H1 (cell line): Measurements from ENCODE around the gene PRR7. TPM values are rescaled to one million over a fixed set of nuclear protein-coding genes. Genes with fewer than 3 reads are reported as not detected.

ENCODE experiments used
- CTCF ChIA-PET: fragments of 300-600 bp; sonication (Branson Sonifier 250); formaldehyde crosslinking; loops from one replicate; lab custom pipeline; 2021; ENCODE audit not compliant: partially characterized antibody; lab: Charles Lee
- POLR2A ChIA-PET: fragments of 300-600 bp; sonication (Branson Sonifier 250); formaldehyde crosslinking; loops from one replicate; lab custom pipeline; 2021; ENCODE audit warnings: inconsistent platforms; ENCODE audit not compliant: partially characterized antibody; lab: Charles Lee
- DNase-seq, 2 experiments: peaks; one replicate each; pipeline versions ENCODE4 v3.0.0 to v3.0.0-alpha.2; 2010 to 2022; ENCODE audit warnings: low spot score in 2 of 2, low read depth in 1 of 2, mixed read lengths in 1 of 2
- FAIRE-seq: peaks from 2 replicates; lab custom pipeline; 2011; peaks lifted over from hg19 to GRCh38; lab: Jason Lieb, UNC
- H2AFZ ChIP-seq: 2 replicates; pipeline ENCODE4 v1.8.1; 2012; ENCODE audit warnings: low read length, inconsistent platforms
- H2AK5ac ChIP-seq: 2 replicates; pipeline ENCODE4 v1.6.1; 2013; ENCODE audit warnings: low read depth, low read length
- H2BK120ac ChIP-seq: replicated peaks from 2 replicates; pipeline ENCODE3; 2013; ENCODE audit warnings: low read depth, low read length, inconsistent platforms
- H2BK12ac ChIP-seq: 2 replicates; pipeline ENCODE4 v1.6.1; 2013; ENCODE audit warnings: low read depth, low read length
- H2BK15ac ChIP-seq: 2 replicates; pipeline ENCODE4 v1.6.1; 2013; ENCODE audit warnings: low read length
- H2BK20ac ChIP-seq: 2 replicates; pipeline ENCODE4 v1.6.1; 2013; ENCODE audit warnings: low read length
- H2BK5ac ChIP-seq: 2 replicates; pipeline ENCODE4 v1.6.1; 2013; ENCODE audit warnings: low read depth, low read length
- H3K14ac ChIP-seq: 2 replicates; pipeline ENCODE4 v1.6.1; 2013; ENCODE audit warnings: inconsistent platforms; ENCODE audit not compliant: insufficient read length
- H3K18ac ChIP-seq: 2 replicates; pipeline ENCODE4 v1.6.1; 2013; ENCODE audit warnings: low read length; ENCODE audit errors: extremely low read depth
- H3K23ac ChIP-seq: 2 replicates; pipeline ENCODE4 v1.6.1; 2013; ENCODE audit warnings: inconsistent platforms; ENCODE audit not compliant: insufficient read length
- H3K23me2 ChIP-seq: 2 replicates; pipeline ENCODE4 v1.6.1; 2013; ENCODE audit warnings: low read depth, low read length
- H3K27ac ChIP-seq: 2 replicates; pipeline ENCODE4 v1.6.1; 2011; ENCODE audit warnings: low read depth, low read length, inconsistent platforms
- H3K27me3 ChIP-seq, 4 experiments: replicated peaks in 1 of 4; 1 replicate in 1 of 4; 2 replicates in 3 of 4; pipeline versions ENCODE4 v1.6.1 to v1.8.1; 2011 to 2013; ENCODE audit warnings: low read length in 3 of 4, mild to moderate bottlenecking in 3 of 4, inconsistent platforms in 2 of 4, mixed read lengths in 2 of 4, moderate library complexity in 1 of 4; ENCODE audit not compliant: control insufficient read depth in 3 of 4, insufficient read depth in 3 of 4; ENCODE audit errors: extremely low read depth in 1 of 4
- H3K36me3 ChIP-seq, 4 experiments: 2 replicates each; pipeline versions ENCODE4 v1.6.1 to v1.8.1; 2011 to 2013; ENCODE audit warnings: mild to moderate bottlenecking in 4 of 4, low read length in 3 of 4, moderate library complexity in 2 of 4, control low read depth in 1 of 4, inconsistent platforms in 1 of 4; ENCODE audit not compliant: insufficient read depth in 4 of 4, control insufficient read depth in 2 of 4
- H3K4ac ChIP-seq: replicated peaks from 2 replicates; pipeline ENCODE3; 2013; ENCODE audit warnings: low read length, low read depth, mixed read lengths, inconsistent platforms; ENCODE audit not compliant: insufficient read length
- H3K4me1 ChIP-seq, 4 experiments: replicated peaks in 1 of 4; 1 replicate in 1 of 4; 2 replicates in 3 of 4; pipeline versions ENCODE4 v1.6.1 to v1.8.1; 2011 to 2013; ENCODE audit warnings: low read length in 3 of 4, inconsistent platforms in 2 of 4, mixed read lengths in 1 of 4; ENCODE audit not compliant: insufficient read depth in 4 of 4, control insufficient read depth in 3 of 4
- H3K4me2 ChIP-seq, 2 experiments: 2 replicates each; pipeline versions ENCODE4 v1.6.1 to v1.8.1; 2011 to 2013; ENCODE audit warnings: low read depth in 2 of 2, low read length in 2 of 2, control low read depth in 1 of 2, inconsistent platforms in 1 of 2, mild to moderate bottlenecking in 1 of 2; ENCODE audit not compliant: insufficient read depth in 1 of 2
- H3K4me3 ChIP-seq, 4 experiments: fragments of 200-600, 300-600 bp in 1 of 4; sonication (generic), shearing (Covaris generic), sonication (Bioruptor Twin) in 1 of 4; 2 replicates each; pipeline versions ENCODE4 v1.5.1 to v1.8.1; 2011 to 2016; ENCODE audit warnings: low read length in 4 of 4, low read depth in 3 of 4, control low read depth in 2 of 4, inconsistent platforms in 2 of 4, mild to moderate bottlenecking in 2 of 4, mixed read lengths in 1 of 4, moderate library complexity in 1 of 4; ENCODE audit not compliant: insufficient read depth in 2 of 4; ENCODE audit errors: extremely low read depth in 1 of 4
- H3K56ac ChIP-seq: replicated peaks from 2 replicates; pipeline ENCODE3; 2013; ENCODE audit warnings: low read depth, mild to moderate bottlenecking, mixed read lengths, low read length, inconsistent platforms; ENCODE audit not compliant: insufficient read length
- H3K79me1 ChIP-seq: 2 replicates; pipeline ENCODE4 v1.6.1; 2013; ENCODE audit warnings: low read depth, low read length, control low read depth
- H3K79me2 ChIP-seq, 2 experiments: 2 replicates each; pipeline versions ENCODE4 v1.6.1 to v1.8.1; 2012 to 2013; ENCODE audit warnings: low read length in 2 of 2, mild to moderate bottlenecking in 2 of 2, inconsistent platforms in 1 of 2; ENCODE audit not compliant: insufficient read depth in 2 of 2, control insufficient read depth in 1 of 2
- H3K9ac ChIP-seq, 4 experiments: replicated peaks in 1 of 4; 1 replicate in 1 of 4; 2 replicates in 3 of 4; pipeline versions ENCODE4 v1.6.1 to v1.8.1; 2011 to 2013; ENCODE audit warnings: low read depth in 3 of 4, low read length in 3 of 4, control low read depth in 2 of 4, mild to moderate bottlenecking in 2 of 4, moderate library complexity in 2 of 4, inconsistent platforms in 1 of 4; ENCODE audit errors: extremely low read depth in 1 of 4
- H3K9me3 ChIP-seq, 2 experiments: 2 replicates each; pipeline versions ENCODE4 v1.6.1 to v1.8.1; 2012 to 2013; ENCODE audit warnings: mild to moderate bottlenecking in 2 of 2, moderate library complexity in 2 of 2, control low read depth in 1 of 2, inconsistent platforms in 1 of 2, low read depth in 1 of 2, low read length in 1 of 2, mixed read lengths in 1 of 2; ENCODE audit not compliant: insufficient read depth in 2 of 2
- H4K20me1 ChIP-seq, 2 experiments: replicated peaks in 1 of 2; 2 replicates each; pipeline versions ENCODE3 to v1.8.1; 2011 to 2013; ENCODE audit warnings: inconsistent platforms in 2 of 2, low read length in 2 of 2, mild to moderate bottlenecking in 1 of 2; ENCODE audit not compliant: insufficient read depth in 2 of 2, control insufficient read depth in 1 of 2
- H4K5ac ChIP-seq: 2 replicates; pipeline ENCODE4 v1.6.1; 2013; ENCODE audit warnings: low read length, low read depth, mixed read lengths, inconsistent platforms; ENCODE audit not compliant: insufficient read length
- H4K8ac ChIP-seq: 2 replicates; pipeline ENCODE4 v1.8.0; 2013; ENCODE audit warnings: mild to moderate bottlenecking, moderate library complexity, low read length, inconsistent platforms; ENCODE audit not compliant: insufficient read depth; ENCODE audit errors: extremely low read depth
- H4K91ac ChIP-seq: replicated peaks from 2 replicates; pipeline ENCODE3; 2013; ENCODE audit warnings: low read length, mixed read lengths, inconsistent platforms; ENCODE audit not compliant: insufficient read length
- HDAC2 ChIP-seq, 2 experiments: fragments of 300-600 bp in 1 of 2; sonication (generic) in 1 of 2; IDR thresholded peaks; 2 replicates each; pipeline ENCODE4 v1.6.1; 2011 to 2012; ENCODE audit warnings: low read depth in 2 of 2, low read length in 2 of 2, mild to moderate bottlenecking in 2 of 2, moderate library complexity in 2 of 2, borderline replicate concordance in 1 of 2, inconsistent platforms in 1 of 2
- MAFK ChIP-seq: IDR thresholded peaks from 2 replicates; pipeline ENCODE4 v1.6.1; 2012; ENCODE audit warnings: low read depth, mild to moderate bottlenecking, improper control_type of control experiment, low read length
- POLR2A ChIP-seq, 2 experiments: IDR thresholded peaks; 1 replicate in 1 of 2; 2 replicates in 1 of 2; pipeline ENCODE4 v1.6.1; 2011; ENCODE audit warnings: low read depth in 2 of 2, low read length in 2 of 2, mild to moderate bottlenecking in 2 of 2; ENCODE audit errors: control extremely low read depth in 1 of 2
- POLR2AphosphoS5 ChIP-seq: IDR thresholded peaks from 2 replicates; pipeline ENCODE4 v1.6.1; 2011; ENCODE audit warnings: low read depth, low read length
- SIX5 ChIP-seq: IDR thresholded peaks from 2 replicates; pipeline ENCODE4 v1.6.1; 2011; ENCODE audit warnings: mild to moderate bottlenecking, low read depth, low read length
- SP1 ChIP-seq: IDR thresholded peaks from 2 replicates; pipeline ENCODE4 v1.6.1; 2011; ENCODE audit warnings: low read depth, low read length
- SUZ12 ChIP-seq: fragments of 200-600 bp; sonication (generic); IDR thresholded peaks from 2 replicates; pipeline ENCODE4 v1.6.1; 2012; ENCODE audit warnings: mild to moderate bottlenecking, inconsistent platforms, low read length, moderate library complexity, mixed read lengths
- TAF1 ChIP-seq: IDR thresholded peaks from 2 replicates; pipeline ENCODE4 v1.6.1; 2011; ENCODE audit warnings: mild to moderate bottlenecking, low read depth, low read length
- WGBS, 2 experiments: shearing (Covaris generic) in 1 of 2; methylation state at CpG; one replicate each; pipeline versions ENCODE4 v1.1.6 to v1.1.7; 2013 to 2015; ENCODE audit warnings: low lambda C conversion rate in 2 of 2, mixed read lengths in 2 of 2, inconsistent platforms in 1 of 2, low coverage in 1 of 2, missing lambda C conversion rate in 1 of 2; ENCODE audit not compliant: insufficient replicate concordance in 2 of 2, insufficient coverage in 1 of 2, insufficient read length in 1 of 2; ENCODE audit errors: extremely low coverage in 1 of 2, missing lambda C conversion rate in 1 of 2; 5-methylcytosine and 5-hydroxymethylcytosine counted together
- polyA plus RNA-seq, 7 experiments: library from polyadenylated mRNA; depleted of rRNA in 3 of 7; stranded (reverse) in 5 of 7; unstranded in 2 of 7; fragments of >200 nt in 5 of 7; fragments of 200-250 nt in 2 of 7; gene quantifications; 1 replicate in 5 of 7; 2 replicates in 1 of 7; 4 replicates in 1 of 7; pipeline versions ENCODE4 v1.2.1 to v1.2.3, GENCODE V29; 2011 to 2013; ENCODE audit warnings: missing spikeins in 2 of 7, mixed read lengths in 2 of 7
- total RNA-seq: library from RNA; stranded (reverse); fragmentation: NEBNext Ultra II Directional; extraction: Animal tissue kit (Norgen Biotek cat#: 25700); gene quantifications from 2 replicates; pipeline ENCODE4 v1.2.1, GENCODE V29; 2021
- TF ChIP-seq, protein P1 (sequence below): IDR thresholded peaks from 2 replicates; pipeline ENCODE4 v1.6.1; 2012; ENCODE audit warnings: low read length, inconsistent platforms

The PRR7 gene
- total and polyA plus RNA-seq, 2 of the 8 experiments (the other 6 are each of a cell fraction or from before 2014, with no cell fraction given): 8.0 to 11.8 TPM

DNA sequence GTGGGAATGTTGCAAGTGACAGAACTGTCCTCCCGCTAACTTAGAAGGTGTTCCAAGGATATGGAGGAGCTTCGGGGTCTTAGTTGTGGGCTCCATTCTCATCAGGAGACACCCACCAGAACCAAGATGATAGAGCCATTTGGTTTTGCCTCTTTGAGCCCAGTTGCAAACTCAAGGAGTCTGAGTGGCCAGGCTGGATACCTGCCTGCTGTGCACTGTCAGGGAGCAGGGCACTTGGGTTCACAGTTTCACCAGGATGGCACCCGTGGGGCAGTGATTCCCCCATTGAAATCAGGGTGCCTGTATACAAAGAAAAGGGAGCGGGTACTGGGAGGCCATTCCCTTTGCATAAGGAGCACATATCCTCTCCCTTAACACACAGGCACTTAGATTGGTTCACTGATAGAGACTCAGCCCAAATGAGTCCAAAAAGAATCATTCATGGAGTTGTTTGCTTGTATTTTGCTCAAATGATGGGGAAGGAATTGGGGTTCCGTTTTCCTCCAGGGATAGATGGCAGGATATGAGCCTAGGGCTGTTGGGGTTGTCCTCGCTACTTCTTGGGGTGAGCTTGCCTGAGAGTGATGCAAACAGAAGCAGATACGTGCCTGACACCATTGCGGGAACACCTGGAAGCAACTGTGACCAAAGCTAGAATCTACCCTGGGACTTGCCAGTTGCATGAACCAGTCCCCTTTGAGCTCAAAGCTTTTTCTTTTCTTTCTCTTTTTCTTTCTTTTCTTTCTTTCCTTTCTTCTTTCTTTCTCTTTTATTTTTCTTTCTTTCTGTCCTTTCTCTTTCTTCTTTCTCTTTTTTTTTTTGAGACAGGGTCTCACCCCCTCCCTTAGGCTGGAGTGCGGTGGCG lies 1.3 kb upstream of the PRR7 start:
- H3K56ac ChIP-seq: no peak overlapping the region
- H3K4me1 ChIP-seq: peaks cover 0 to 32% (median 17%) of the 10 kb centered on the region in 4 experiments; a peak in 6 of 7 replicates
- H3K23me2 ChIP-seq: peaks cover 9% of the 10 kb centered on the region
- no peak for DNase-seq
- H4K5ac ChIP-seq: no peak overlapping the region
- 77% methylated on average over 8 of the region's 10 CpGs; no CpG with 5 or more reads in 1 of the 2 experiments for WGBS, 2 experiments
- peaks cover 0 to 10% of the 10 kb centered on the region in 2 experiments for H4K20me1 ChIP-seq
- no peak overlapping the region for H3K14ac ChIP-seq
- no peak overlapping the region for H4K8ac ChIP-seq
- POLR2A ChIA-PET: interaction anchor here (0.6 to 67.5 kb wide), 17 partner anchors 9 to 673 kb away, joined by 3 to 3349 read pairs (median 8); partner anchors contain the start of genes DBN1, DOK3, GRK6 and PDLIM7
- H2BK5ac ChIP-seq: no peak overlapping the region
- no peaks in the 10 kb centered on the region for H3K79me2 ChIP-seq
- H3K36me3 ChIP-seq: peaks cover 2 to 4% (median 3%) of the 10 kb centered on the region in 4 experiments; a peak in 2 of 8 replicates
- H3K23ac ChIP-seq: no peak overlapping the region
- H3K9ac ChIP-seq: no peak overlapping the region
- no peak overlapping the region for H3K27ac ChIP-seq
- no peak overlapping the region for H4K91ac ChIP-seq
- H2BK15ac ChIP-seq: no peak overlapping the region
- no peak overlapping the region for H2BK120ac ChIP-seq
- H3K9me3 ChIP-seq: no peaks in the 10 kb centered on the region
- no peak overlapping the region for H2BK12ac ChIP-seq
- H3K18ac ChIP-seq: no peak overlapping the region
- peak overlapping the region in 1 of 2 experiments; percentile 89; a peak in 1 of 4 replicates for H3K4me2 ChIP-seq
- no peak overlapping the region for H3K4ac ChIP-seq
- H2BK20ac ChIP-seq: no peak overlapping the region
- no peak overlapping the region for H2AFZ ChIP-seq
- H2AK5ac ChIP-seq: no peak overlapping the region
- H3K27me3 ChIP-seq: peaks cover 0 to 13% (median 4%) of the 10 kb centered on the region in 4 experiments; a peak in 5 of 7 replicates
- H3K79me1 ChIP-seq: no peaks in the 10 kb centered on the region; the same call in 1 of the 2 replicates
- peak; percentile 50 for FAIRE-seq
- 0 out of 8 replicates have a peak overlapping the region, but pooled peaks of 1 of the 4 experiments have one; percentile 74 for H3K4me3 ChIP-seq
- CTCF ChIA-PET: interaction anchor here (0.5 to 23.6 kb wide), 17 partner anchors 8 to 738 kb away, joined by 3 to 430 read pairs (median 5); partner anchors contain the start of genes F12, PDLIM7, PFN3 and SLC34A1
- TF ChIP-seq POLR2A (IDR thresholded peaks at IDR 0.05; ENCODE audit: control extremely low read depth in 1 of 2, low read depth in 2 of 2, low read length in 2 of 2) (peak in 1 of 2 experiments; percentile 36; a peak in 1 of 3 replicates), SP1 (no peak), TAF1 (no peak), SIX5 (no peak), POLR2AphosphoS5 (peak; percentile 34; the same call in 1 of the 2 replicates), MAFK (no peak), SUZ12 (no peak; the same call in 1 of the 2 replicates), HDAC2 (IDR thresholded peaks at IDR 0.05; ENCODE audit: borderline replicate concordance in 1 of 2, low read depth in 2 of 2, low read length in 2 of 2) (no peak)
- TF ChIP-seq, protein P1, sequence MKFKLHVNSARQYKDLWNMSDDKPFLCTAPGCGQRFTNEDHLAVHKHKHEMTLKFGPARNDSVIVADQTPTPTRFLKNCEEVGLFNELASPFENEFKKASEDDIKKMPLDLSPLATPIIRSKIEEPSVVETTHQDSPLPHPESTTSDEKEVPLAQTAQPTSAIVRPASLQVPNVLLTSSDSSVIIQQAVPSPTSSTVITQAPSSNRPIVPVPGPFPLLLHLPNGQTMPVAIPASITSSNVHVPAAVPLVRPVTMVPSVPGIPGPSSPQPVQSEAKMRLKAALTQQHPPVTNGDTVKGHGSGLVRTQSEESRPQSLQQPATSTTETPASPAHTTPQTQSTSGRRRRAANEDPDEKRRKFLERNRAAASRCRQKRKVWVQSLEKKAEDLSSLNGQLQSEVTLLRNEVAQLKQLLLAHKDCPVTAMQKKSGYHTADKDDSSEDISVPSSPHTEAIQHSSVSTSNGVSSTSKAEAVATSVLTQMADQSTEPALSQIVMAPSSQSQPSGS: 0 out of 2 replicates have a peak, but pooled peaks have one; percentile 20
